NK-92 treated with Interleukin-12 subunit alpha and Interleukin-12 subunit beta, amount 100 ng/mL, for 24 hours (cell line): ENCODE measurements around the gene GIMAP7.
"Not testable (repeated sequence)": the region's sequence is repeated elsewhere in the genome, so short reads cannot be mapped to it uniquely, and the experiment has no call there.

Experiments
- DNase-seq: peaks from one replicate; lab custom pipeline; 2025; lab: John Stamatoyannopoulos, UW

GIMAP7 gene

GRCh38 chr7:150514748-150515222 lies at the start of gene GIMAP7:
TSS of gene GIMAP7 (plus strand) at chr7:150514872. CDS start at chr7:150519975, 5,103 bp downstream.
- DNase-seq: peak; percentile 17

GRCh38 chr7:150464962-150465361 lies 49.7 kb upstream of the GIMAP7 start:
- no peak for DNase-seq

GRCh38 chr7:150465414-150465813 lies 49.3 kb upstream of the GIMAP7 start:
- DNase-seq: no peak

GRCh38 chr7:150466477-150466876 lies 48.2 kb upstream of the GIMAP7 start:
- DNase-seq: no peak

GRCh38 chr7:150468241-150468640 lies 46.4 kb upstream of the GIMAP7 start:
- no peak for DNase-seq

GRCh38 chr7:150471886-150472285 lies 42.8 kb upstream of the GIMAP7 start:
- DNase-seq: no peak

- no peak for DNase-seq
Measured at GRCh38 chr7:150473902-150474301, 40.8 kb upstream of the GIMAP7 start.

GRCh38 chr7:150476285-150476684 lies 38.4 kb upstream of the GIMAP7 start:
- no peak for DNase-seq

GRCh38 chr7:150476819-150477631 lies 37.6 kb upstream of the GIMAP7 start:
- DNase-seq: no peak

- no peak for DNase-seq
Measured at GRCh38 chr7:150479023-150479716, 35.5 kb upstream of the GIMAP7 start.

GRCh38 chr7:150481186-150481920 lies 33.3 kb upstream of the GIMAP7 start:
- DNase-seq: peak; percentile 56

- DNase-seq: no peak
Measured at GRCh38 chr7:150481922-150482321, 32.8 kb upstream of the GIMAP7 start.

- not testable (repeated sequence) for DNase-seq
Measured at GRCh38 chr7:150483514-150483913, 31.2 kb upstream of the GIMAP7 start.

- DNase-seq: not testable (repeated sequence)
Measured at GRCh38 chr7:150484071-150484470, 30.6 kb upstream of the GIMAP7 start.

- DNase-seq: no peak
Measured at GRCh38 chr7:150487625-150488024, 27.0 kb upstream of the GIMAP7 start.

GRCh38 chr7:150489782-150490181 lies 24.9 kb upstream of the GIMAP7 start:
- no peak for DNase-seq

GRCh38 chr7:150493442-150493841 lies 21.2 kb upstream of the GIMAP7 start:
- not testable (repeated sequence) for DNase-seq

GRCh38 chr7:150502519-150502918 lies 12.2 kb upstream of the GIMAP7 start:
- DNase-seq: no peak

- no peak for DNase-seq
Measured at GRCh38 chr7:150503155-150503554, 11.5 kb upstream of the GIMAP7 start.

GRCh38 chr7:150503581-150503980 lies 11.1 kb upstream of the GIMAP7 start:
- no peak for DNase-seq

- DNase-seq: no peak
Measured at GRCh38 chr7:150507947-150508602, 6.6 kb upstream of the GIMAP7 start.

- no peak for DNase-seq
Measured at GRCh38 chr7:150511048-150511447, 3.6 kb upstream of the GIMAP7 start.
